Naive thymus-derived CD4-positive, alpha-beta T cell (primary cell): ENCODE results near the gene GNPTAB. TPM values are rescaled to one million over a fixed set of nuclear protein-coding genes. Genes with fewer than 3 reads are reported as not detected.
"Not testable (repeated sequence)": the region's sequence is repeated elsewhere in the genome, so short reads cannot be mapped to it uniquely, and the experiment has no call there.

Experiments
- ATAC-seq: fragments of 150-1000 bp; cut with Tn5 transposase; 2 replicates; pipeline ENCODE4 v1.10.0; 2021; ENCODE audit warnings: mild to moderate bottlenecking, moderate library complexity
- CTCF ChIA-PET: fragments of 350-600 bp; sonication (Branson Sonifier 250); formaldehyde crosslinking; loops from one replicate; lab custom pipeline; 2021; ENCODE audit warnings: antibody characterized with exemption; lab: Charles Lee
- POLR2A ChIA-PET: fragments of 350-600 bp; sonication (Branson Sonifier 250); formaldehyde crosslinking; loops from one replicate; lab custom pipeline; 2021; ENCODE audit warnings: antibody characterized with exemption, inconsistent platforms; lab: Charles Lee
- DNase-seq, 9 donors: peaks; one replicate each; pipeline versions ENCODE4 v3.0.0 to v3.0.0-alpha.2; 2020 to 2022; ENCODE audit warnings: mixed read lengths in 1 of 9
- H3K27ac ChIP-seq: one replicate; pipeline ENCODE4 v1.7.0; 2013; ENCODE audit warnings: mild to moderate bottlenecking, low read depth, low read length, moderate library complexity
- H3K27me3 ChIP-seq, 2 donors: one replicate each; pipeline ENCODE4 v1.7.0; 2013; ENCODE audit warnings: low read length in 2 of 2, mild to moderate bottlenecking in 2 of 2, moderate library complexity in 2 of 2; ENCODE audit not compliant: control insufficient read depth in 2 of 2, insufficient read depth in 2 of 2
- H3K36me3 ChIP-seq, 3 experiments: 1 replicate in 2 of 3; 2 replicates in 1 of 3; pipeline ENCODE4 v1.7.0; 2013; ENCODE audit warnings: low read length in 3 of 3, mild to moderate bottlenecking in 3 of 3, moderate library complexity in 1 of 3; ENCODE audit not compliant: insufficient read depth in 3 of 3, control insufficient read depth in 2 of 3
- H3K4me1 ChIP-seq, 2 donors: one replicate each; pipeline ENCODE4 v1.7.0; 2013; ENCODE audit warnings: low read length in 2 of 2, mild to moderate bottlenecking in 2 of 2, moderate library complexity in 1 of 2; ENCODE audit not compliant: control insufficient read depth in 2 of 2, insufficient read depth in 2 of 2
- H3K4me3 ChIP-seq: 2 replicates; pipeline ENCODE4 v1.7.0; 2013; ENCODE audit warnings: mild to moderate bottlenecking, low read length
- H3K9me3 ChIP-seq, 3 experiments: 1 replicate in 2 of 3; 2 replicates in 1 of 3; pipeline ENCODE4 v1.7.0; 2013; ENCODE audit warnings: low read length in 3 of 3; ENCODE audit not compliant: control insufficient read depth in 2 of 3
- H3K27ac Mint-ChIP-seq, 9 donors: one replicate each; pipeline ENCODE4 v1.8.0; 2020 to 2022; ENCODE audit warnings: mixed read lengths in 9 of 9, mild to moderate bottlenecking in 8 of 9, moderate library complexity in 5 of 9, inconsistent platforms in 2 of 9
- H3K27me3 Mint-ChIP-seq, 5 donors: one replicate each; pipeline ENCODE4 v1.8.0; 2021 to 2022; ENCODE audit warnings: mixed read lengths in 5 of 5, mild to moderate bottlenecking in 1 of 5
- H3K36me3 Mint-ChIP-seq, 5 donors: one replicate each; pipeline ENCODE4 v1.8.0; 2020 to 2022; ENCODE audit warnings: mixed read lengths in 5 of 5, mild to moderate bottlenecking in 3 of 5, inconsistent platforms in 1 of 5
- H3K4me1 Mint-ChIP-seq, 7 donors: one replicate each; pipeline ENCODE4 v1.8.0; 2020 to 2022; ENCODE audit warnings: mixed read lengths in 7 of 7, mild to moderate bottlenecking in 3 of 7, inconsistent platforms in 1 of 7
- H3K4me3 Mint-ChIP-seq, 10 donors: one replicate each; pipeline ENCODE4 v1.8.0; 2020 to 2022; ENCODE audit warnings: mild to moderate bottlenecking in 10 of 10, mixed read lengths in 10 of 10, moderate library complexity in 6 of 10, inconsistent platforms in 2 of 10
- H3K9me3 Mint-ChIP-seq, 11 donors: one replicate each; pipeline ENCODE4 v1.8.0; 2020 to 2022; ENCODE audit warnings: mixed read lengths in 11 of 11, mild to moderate bottlenecking in 4 of 11, inconsistent platforms in 1 of 11, moderate library complexity in 1 of 11
- intact Hi-C, 2 donors: fragments of 100-400 bp; cut with micrococcal nuclease; formaldehyde crosslinking; loops; one replicate each; pipeline ENCODE4 v1.15.1; 2023
- polyA plus RNA-seq, 2 donors: library from polyadenylated mRNA; unstranded; fragments of 300-500 nt; fragmentation: Illumina TruSeq; gene quantifications; one replicate each; pipeline ENCODE4 v1.2.3, GENCODE V29; 2021
- total RNA-seq, 6 experiments: library from RNA in 5 of 6; stranded (reverse) in 5 of 6; gene quantifications; 1 replicate in 5 of 6; 2 replicates in 1 of 6; pipeline ENCODE4 v1.2.3 and lab custom pipeline; 2021 to 2026

The GNPTAB gene
- total and polyA plus RNA-seq, 7 experiments from 2014 or later, result 28.2 to 85.1 (median 44.4) TPM

GRCh38 chr12:101875162-101875561, 44.4 kb upstream of the GNPTAB start:
- Histone ChIP-seq H3K4me1 (peaks cover 0 to 6% of the 10 kb centered on the region in 2 donors), H3K36me3 (peaks cover 0 to 5% (median 0%) of the 10 kb centered on the region in 3 experiments), H3K27me3 (no peaks in the 10 kb centered on the region), H3K4me3 (no peak overlapping the region), H3K9me3 (no peaks in the 10 kb centered on the region), H3K27ac (no peak overlapping the region)
- H3K36me3 Mint-ChIP-seq, result peaks cover 0 to 1% (median 0%) of the 10 kb centered on the region in 5 donors
- peaks cover 8 to 12% (median 11%) of the 10 kb centered on the region in 7 donors for H3K4me1 Mint-ChIP-seq
- peak overlapping the region in 3 of 9 donors; percentile 5 to 28 (median 11) for H3K27ac Mint-ChIP-seq
- H3K9me3 Mint-ChIP-seq, result no peaks in the 10 kb centered on the region
- ChIA-PET POLR2A (no interaction called here), CTCF (no interaction called here)
- intact Hi-C loops, result loop anchor here (5.0 kb wide), 2 partner anchors 187 to 593 kb away; partner anchors contain the start of genes UTP20 (in 1 of the 2) and WASHC3 (in 1 of the 2)
- peaks cover 0 to 4% (median 0%) of the 10 kb centered on the region in 5 donors for H3K27me3 Mint-ChIP-seq
- ATAC-seq, result no peak
- peak overlapping the region in 2 of 10 donors; percentile 3 to 30 for H3K4me3 Mint-ChIP-seq
- no peak for DNase-seq

GRCh38 chr12:101870925-101871324, 40.2 kb upstream of the GNPTAB start:
- ATAC-seq, result no peak

DNA sequence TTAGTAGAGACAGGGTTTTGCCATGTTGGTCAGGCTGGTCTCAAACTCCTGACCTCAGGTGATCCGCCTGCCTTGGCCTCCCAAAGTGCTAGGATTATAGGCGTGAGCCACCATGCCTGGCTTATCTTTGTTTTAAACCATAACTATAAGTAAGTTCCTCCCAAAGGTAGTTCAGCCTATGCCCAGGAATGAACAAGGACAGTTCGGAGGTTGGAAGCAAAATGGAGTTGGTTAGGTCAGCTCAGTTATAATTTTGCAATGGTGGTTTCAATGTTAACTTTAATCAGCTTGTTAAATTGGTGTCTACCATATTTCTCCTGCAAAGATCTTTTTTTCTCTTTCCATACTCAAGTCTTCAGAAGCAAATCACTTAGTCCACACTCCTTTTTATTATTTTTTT, 36.9 kb upstream of the GNPTAB start:
- H3K4me1 ChIP-seq, H3K27ac Mint-ChIP-seq, H3K27me3 ChIP-seq, H3K36me3 Mint-ChIP-seq, H3K9me3 ChIP-seq, H3K4me3 ChIP-seq, H3K27ac ChIP-seq, H3K27me3 Mint-ChIP-seq, CTCF ChIA-PET, POLR2A ChIA-PET, H3K9me3 Mint-ChIP-seq, intact Hi-C loops, ATAC-seq, H3K36me3 ChIP-seq, H3K4me1 Mint-ChIP-seq, DNase-seq, H3K4me3 Mint-ChIP-seq: not testable (repeated sequence)

More at GRCh38 chr12:101870925-101871324, 40.2 kb upstream of the GNPTAB start:
- no peak overlapping the region for H3K4me3 ChIP-seq
- H3K27ac Mint-ChIP-seq, result no peak overlapping the region
- H3K27me3 ChIP-seq, result no peaks in the 10 kb centered on the region
- DNase-seq, result no peak
- peaks cover 0 to 2% (median 0%) of the 10 kb centered on the region in 5 donors for H3K27me3 Mint-ChIP-seq
- no peaks in the 10 kb centered on the region for H3K36me3 ChIP-seq
- H3K9me3 Mint-ChIP-seq, result peaks cover 0 to 2% (median 0%) of the 10 kb centered on the region in 11 donors
- no peaks in the 10 kb centered on the region for H3K9me3 ChIP-seq
- CTCF ChIA-PET, result no interaction called here
- H3K36me3 Mint-ChIP-seq, result no peaks in the 10 kb centered on the region
- H3K4me3 Mint-ChIP-seq, result no peak overlapping the region
- H3K4me1 ChIP-seq, result no peaks in the 10 kb centered on the region
- intact Hi-C loops, result no loop called here
- POLR2A ChIA-PET, result no interaction called here
- H3K27ac ChIP-seq, result no peak overlapping the region
- H3K4me1 Mint-ChIP-seq, result peaks cover 0 to 2% (median 0%) of the 10 kb centered on the region in 7 donors

- H3K4me3 ChIP-seq, result no peak overlapping the region
- H3K36me3 ChIP-seq, result no peaks in the 10 kb centered on the region
- CTCF ChIA-PET, result no interaction called here
- DNase-seq (no peak), ATAC-seq (no peak)
- peaks cover 0 to 9% (median 0%) of the 10 kb centered on the region in 11 donors for H3K9me3 Mint-ChIP-seq
- POLR2A ChIA-PET, result no interaction called here
- H3K27me3 ChIP-seq, result no peaks in the 10 kb centered on the region
- no peaks in the 10 kb centered on the region for H3K4me1 ChIP-seq
- no peak overlapping the region for H3K4me3 Mint-ChIP-seq
- H3K4me1 Mint-ChIP-seq, result peaks cover 0 to 9% (median 0%) of the 10 kb centered on the region in 7 donors
- H3K27me3 Mint-ChIP-seq, result peaks cover 0 to 8% (median 0%) of the 10 kb centered on the region in 5 donors
- no peak overlapping the region for H3K27ac ChIP-seq
- peaks cover 0 to 3% (median 0%) of the 10 kb centered on the region in 5 donors for H3K36me3 Mint-ChIP-seq
- no peak overlapping the region for H3K27ac Mint-ChIP-seq
- H3K9me3 ChIP-seq, result no peaks in the 10 kb centered on the region
- intact Hi-C loops, result no loop called here
Observed at GRCh38 chr12:101866615-101867373, 36.0 kb upstream of the GNPTAB start.

GRCh38 chr12:101863981-101864380, 33.2 kb upstream of the GNPTAB start:
- no peak for ATAC-seq
- Histone ChIP-seq H3K36me3 (no peaks in the 10 kb centered on the region), H3K27ac (no peak overlapping the region), H3K4me3 (no peak overlapping the region), H3K4me1 (no peaks in the 10 kb centered on the region), H3K9me3 (no peaks in the 10 kb centered on the region), H3K27me3 (no peaks in the 10 kb centered on the region)
- POLR2A ChIA-PET, result no interaction called here
- no peak overlapping the region for H3K4me3 Mint-ChIP-seq
- no peak overlapping the region for H3K27ac Mint-ChIP-seq
- H3K9me3 Mint-ChIP-seq, result peaks cover 0 to 9% (median 1%) of the 10 kb centered on the region in 11 donors
- intact Hi-C loops, result no loop called here
- H3K4me1 Mint-ChIP-seq, result peaks cover 0 to 15% (median 0%) of the 10 kb centered on the region in 7 donors
- CTCF ChIA-PET, result no interaction called here
- no peak for DNase-seq
- H3K36me3 Mint-ChIP-seq, result peaks cover 0 to 3% (median 0%) of the 10 kb centered on the region in 5 donors
- H3K27me3 Mint-ChIP-seq, result peaks cover 0 to 8% (median 0%) of the 10 kb centered on the region in 5 donors

DNA sequence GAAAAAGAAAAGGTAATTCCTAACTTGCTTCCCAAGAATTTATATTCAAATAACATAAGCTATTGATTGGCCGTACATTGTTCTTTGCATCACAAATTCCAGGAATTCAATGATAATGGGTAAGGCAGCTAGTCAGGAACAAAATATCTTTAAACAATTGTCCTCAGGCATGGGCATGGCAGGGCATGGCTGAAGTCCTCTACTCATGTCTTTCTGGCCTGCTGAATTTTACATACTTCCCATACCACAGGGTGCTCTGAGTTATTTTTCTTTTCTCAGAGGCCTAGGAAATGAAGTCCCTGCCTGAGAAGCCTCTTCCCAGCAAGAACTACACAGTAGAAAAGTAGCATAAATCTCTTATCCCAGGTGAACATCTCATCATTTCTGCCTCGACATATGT, 31.5 kb upstream of the GNPTAB start:
- no peaks in the 10 kb centered on the region for H3K9me3 ChIP-seq
- peaks cover 0 to 8% (median 0%) of the 10 kb centered on the region in 5 donors for H3K27me3 Mint-ChIP-seq
- no peak overlapping the region for H3K4me3 ChIP-seq
- H3K36me3 Mint-ChIP-seq, result peaks cover 0 to 3% (median 0%) of the 10 kb centered on the region in 5 donors
- peaks cover 0 to 15% (median 0%) of the 10 kb centered on the region in 7 donors for H3K4me1 Mint-ChIP-seq
- H3K36me3 ChIP-seq, result no peaks in the 10 kb centered on the region
- no peaks in the 10 kb centered on the region for H3K4me1 ChIP-seq
- no peak overlapping the region for H3K4me3 Mint-ChIP-seq
- ATAC-seq (no peak), DNase-seq (no peak)
- no peak overlapping the region for H3K27ac ChIP-seq
- ChIA-PET POLR2A (interaction anchor here (0.7 kb wide), 1 partner anchor 187 kb away, joined by 5 read pairs; no protein-coding TSS in a partner anchor), CTCF (interaction anchor here (0.6 kb wide), 1 partner anchor 21 kb away, joined by 4 read pairs; no protein-coding TSS in a partner anchor)
- peaks cover 0 to 9% (median 1%) of the 10 kb centered on the region in 11 donors for H3K9me3 Mint-ChIP-seq
- no peaks in the 10 kb centered on the region for H3K27me3 ChIP-seq
- H3K27ac Mint-ChIP-seq, result no peak overlapping the region
- intact Hi-C loops, result no loop called here
